DMS114 treated with DMSO at 0.1 percent for 48 hours (cell line): Measurements from ENCODE around the gene BABAM2.

ENCODE experiments used
- DNase-seq: peaks from one replicate; lab custom pipeline; 2025; ENCODE audit not compliant: unreplicated experiment; lab: John Stamatoyannopoulos, UW

Gene BABAM2

DNA sequence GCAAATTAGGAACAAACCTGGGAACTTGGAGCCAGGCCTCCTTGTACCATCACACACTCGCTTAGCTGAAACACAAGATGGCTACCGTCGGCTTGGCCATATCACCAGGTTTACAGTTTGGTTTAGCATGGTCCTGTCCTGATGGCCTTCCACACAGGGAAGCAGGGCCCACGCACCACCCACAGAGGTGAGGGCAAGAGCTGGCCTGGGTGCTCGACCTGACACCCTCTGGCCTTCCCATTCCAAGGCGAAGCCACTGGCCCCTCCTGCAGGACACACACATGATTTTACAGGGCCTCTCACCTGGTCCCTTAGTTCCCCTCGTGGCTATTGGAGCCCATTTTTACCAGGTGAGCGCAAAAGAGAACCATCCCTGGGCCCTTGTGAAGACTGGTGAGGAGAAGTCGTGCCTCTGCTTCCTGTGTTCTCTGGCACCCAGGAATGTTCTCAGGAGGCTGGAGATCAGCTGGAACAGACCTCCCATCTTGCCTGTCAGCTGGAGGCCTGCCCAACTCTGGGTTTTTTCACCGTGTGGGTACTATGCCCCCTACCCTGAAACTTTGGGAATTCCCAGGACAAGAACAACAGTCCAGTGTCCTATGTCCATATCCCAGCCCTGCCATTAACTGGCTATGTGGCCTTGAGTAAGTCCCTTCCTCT, 449.1 kb downstream of the BABAM2 start:
- DNase-seq, result no peak

- no peak for DNase-seq
These were observed 450.0 kb downstream of the BABAM2 start for GRCh38 chr2:28340312-28341202.

GRCh38 chr2:28341208-28341891, 450.8 kb downstream of the BABAM2 start:
- no peak for DNase-seq

DNA sequence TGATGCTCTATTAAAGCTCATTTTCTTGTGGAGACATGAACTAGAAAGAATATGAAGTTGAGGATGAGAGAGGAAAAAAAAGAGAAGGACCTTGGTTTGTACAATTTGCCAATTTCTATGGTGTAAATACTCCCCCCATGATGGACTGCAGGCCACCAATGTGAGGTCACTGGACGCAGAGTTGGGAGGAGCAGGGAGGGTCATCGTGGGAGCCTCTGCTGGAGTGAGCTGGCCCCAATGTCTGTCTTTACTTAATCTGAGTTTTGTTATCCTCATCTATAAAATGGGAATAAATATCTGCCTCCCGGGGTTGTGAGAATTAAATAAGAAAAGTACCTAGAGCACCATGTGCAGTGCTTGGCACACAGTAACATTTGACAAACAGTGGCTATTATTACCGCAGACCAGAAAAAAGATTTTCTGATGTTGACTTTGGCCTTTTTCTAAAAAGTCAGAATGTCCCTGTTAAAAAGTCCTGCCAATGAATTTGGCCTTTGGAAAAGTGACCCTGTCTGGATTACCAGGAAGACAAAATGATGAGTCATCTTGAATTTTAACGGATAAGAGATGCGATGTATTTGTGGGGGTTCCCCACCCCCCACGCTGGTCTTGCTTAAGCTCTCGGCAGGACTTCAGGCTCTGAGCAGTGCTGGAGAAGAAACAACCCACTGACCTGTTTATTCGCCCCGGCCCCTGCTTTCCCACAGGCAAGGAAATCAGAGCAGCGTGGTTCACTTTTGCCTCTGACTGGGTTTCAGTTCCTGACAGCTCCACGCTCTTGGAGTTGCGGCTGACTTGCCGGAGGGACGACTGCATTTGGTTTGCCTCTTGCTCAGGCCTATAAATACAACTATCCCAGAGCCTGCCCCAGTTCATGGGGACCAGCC, 451.8 kb downstream of the BABAM2 start:
- no peak for DNase-seq

GRCh38 chr2:28343184-28343942, 452.8 kb downstream of the BABAM2 start:
- no peak for DNase-seq

DNA sequence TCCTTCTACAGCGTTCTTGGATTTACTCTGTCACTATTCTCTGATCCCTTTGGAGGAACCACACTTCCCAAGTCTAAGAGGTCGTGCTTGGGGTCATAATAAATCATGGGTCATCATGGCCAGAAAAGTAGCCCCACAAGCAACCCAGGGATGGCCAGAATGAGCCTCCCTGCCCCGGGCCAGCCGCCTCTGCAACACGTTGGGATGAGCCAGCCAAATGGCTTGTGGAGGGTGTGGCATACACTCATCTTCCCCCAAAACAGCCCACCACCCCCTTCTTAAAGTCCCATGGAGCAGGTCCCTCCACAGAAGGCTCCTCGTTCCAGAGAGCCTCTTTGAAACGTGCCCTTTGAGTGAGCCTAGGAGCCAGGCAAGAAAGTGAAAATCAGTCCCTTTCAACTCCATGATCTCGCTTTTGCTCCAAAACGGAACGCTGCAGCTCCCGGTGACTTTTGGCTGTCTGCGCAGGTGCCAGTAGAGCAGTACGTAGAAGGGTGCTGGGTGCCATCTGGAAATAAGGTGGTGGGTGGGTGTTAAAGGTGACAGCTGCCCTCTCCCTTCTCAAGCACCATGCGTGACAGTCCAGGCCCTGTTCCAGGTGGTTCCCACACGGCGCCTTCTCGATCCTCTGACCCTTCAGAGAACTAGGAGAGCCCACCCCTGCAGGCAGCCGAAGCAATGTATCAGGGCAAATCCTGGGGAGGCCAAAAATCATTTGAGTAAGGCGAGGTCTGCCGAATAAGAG, 453.6 kb downstream of the BABAM2 start:
- no peak for DNase-seq

GRCh38 chr2:28344756-28345373, 454.3 kb downstream of the BABAM2 start:
- no peak for DNase-seq

GRCh38 chr2:28345619-28346018, 455.1 kb downstream of the BABAM2 start:
- no peak for DNase-seq

- DNase-seq, result no peak
These were observed 456.1 kb downstream of the BABAM2 start for GRCh38 chr2:28346587-28346986.

- DNase-seq, result no peak
These were observed 456.7 kb downstream of the BABAM2 start for GRCh38 chr2:28347193-28347592.

DNA sequence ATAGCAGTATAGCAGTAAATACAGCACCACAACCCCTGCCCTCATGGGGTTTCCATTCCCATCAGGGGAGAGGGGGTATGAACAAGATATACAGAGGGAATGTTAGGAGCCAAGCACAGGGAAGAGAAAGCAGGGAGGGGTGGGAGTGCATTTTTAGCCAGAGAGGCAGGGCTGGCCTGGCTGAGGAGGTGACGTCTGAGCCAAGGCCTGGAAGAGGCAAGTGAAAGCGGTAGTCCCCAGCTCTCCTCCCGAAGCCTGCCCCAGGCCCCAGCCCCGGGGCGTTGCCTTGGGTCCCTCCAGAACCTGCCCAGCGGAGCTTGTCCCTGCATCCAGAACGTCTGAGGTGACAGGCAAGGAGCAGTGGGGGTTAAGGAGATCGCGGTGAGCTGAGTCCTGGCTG, 457.1 kb downstream of the BABAM2 start:
- DNase-seq, result no peak

DNA sequence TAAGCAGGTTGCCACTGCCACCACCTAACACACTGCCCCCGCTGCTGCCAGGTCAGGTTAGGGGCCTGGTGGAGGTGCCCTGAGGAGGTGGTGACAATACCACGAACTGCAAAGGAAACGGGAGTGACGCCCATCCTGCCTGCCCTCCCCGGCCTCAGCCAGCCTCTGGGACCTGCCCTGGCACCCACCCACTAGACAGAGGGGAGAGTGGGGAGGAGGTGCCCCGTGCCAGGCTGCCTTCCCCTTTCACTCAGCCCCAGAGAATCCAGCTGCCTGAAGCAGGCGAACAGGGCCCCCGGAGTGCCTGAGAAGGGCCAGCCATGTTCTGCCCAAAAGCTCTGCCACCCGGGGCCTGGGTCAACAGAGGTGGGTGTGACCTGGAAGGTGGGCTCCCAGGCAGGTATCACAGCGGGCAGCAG, 457.6 kb downstream of the BABAM2 start:
- DNase-seq, result no peak

DNA sequence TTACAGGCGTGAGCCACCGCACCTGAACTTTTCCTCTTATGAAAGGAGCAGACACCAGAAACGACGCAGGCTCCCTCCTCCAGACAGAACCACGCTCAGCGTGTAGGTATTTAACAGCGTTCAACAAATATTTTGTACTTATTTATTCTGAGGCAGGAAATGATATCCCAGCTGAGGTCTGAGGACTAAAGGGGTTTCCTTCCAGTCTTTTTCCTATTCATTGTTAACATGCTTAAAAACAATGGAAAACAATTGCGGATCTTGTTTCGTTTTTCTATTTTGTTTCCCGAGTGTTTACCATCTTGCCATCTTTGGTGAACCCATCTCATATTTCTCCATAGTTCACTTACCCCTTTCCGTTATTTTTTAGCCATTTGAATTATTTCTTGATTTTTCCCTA, 458.4 kb downstream of the BABAM2 start:
- no peak for DNase-seq

GRCh38 chr2:28349546-28350165, 459.1 kb downstream of the BABAM2 start:
- DNase-seq, result no peak

GRCh38 chr2:28350196-28350595, 459.7 kb downstream of the BABAM2 start:
- DNase-seq, result no peak

GRCh38 chr2:28350791-28351285, 460.3 kb downstream of the BABAM2 start:
- DNase-seq, result no peak

GRCh38 chr2:28351621-28352020, 461.1 kb downstream of the BABAM2 start:
- DNase-seq, result no peak

GRCh38 chr2:28352104-28352503, 461.6 kb downstream of the BABAM2 start:
- no peak for DNase-seq
